Left lung (tissue), 14 donors: Measurements from ENCODE around the gene SDHAF2. TPM values are rescaled to one million over a fixed set of nuclear protein-coding genes. Genes with fewer than 3 reads are reported as not detected.
A peak's percentile ranks its signal among the peaks of the same experiment; 100 is the strongest.
"Not testable (repeated sequence)": the region's sequence is repeated elsewhere in the genome, so short reads cannot be mapped to it uniquely, and the experiment has no call there.

Experiments
- ATAC-seq: fragments of 200-7000 bp; cut with Tn5 transposase; one replicate; pipeline ENCODE4 v1.9.1; 2020; ENCODE audit warnings: moderate library complexity
- DNase-seq, 4 donors: peaks; one replicate each; pipeline ENCODE4 v3.0.0-alpha.2; 2013 to 2020
- H3K27ac ChIP-seq, 2 donors: fragments of 200-600 bp; sonication (generic) in 1 of 2; one replicate each; pipeline versions ENCODE4 v1.5.0 to v1.8.0; 2020 to 2021
- H3K27me3 ChIP-seq, 2 donors: fragments of 200-600 bp; sonication (generic) in 1 of 2; one replicate each; pipeline versions ENCODE4 v1.5.0 to v1.8.0; 2020 to 2021
- H3K36me3 ChIP-seq, 2 donors: fragments of 200-600 bp; sonication (generic) in 1 of 2; one replicate each; pipeline versions ENCODE4 v1.5.0 to v1.8.0; 2020 to 2021
- H3K4me1 ChIP-seq, 2 donors: fragments of 200-600 bp; one replicate each; pipeline ENCODE4 v1.8.0; 2021
- H3K4me3 ChIP-seq, 2 donors: fragments of 200-600 bp; sonication (generic) in 1 of 2; one replicate each; pipeline versions ENCODE4 v1.5.0 to v1.8.0; 2020 to 2021; ENCODE audit warnings: mild to moderate bottlenecking in 1 of 2
- H3K9me3 ChIP-seq, 2 donors: fragments of 200-600 bp; sonication (generic) in 1 of 2; one replicate each; pipeline versions ENCODE4 v1.5.0 to v1.8.0; 2020 to 2021
- CTCF ChIP-seq, 2 donors: fragments of 200-600 bp; sonication (generic) in 1 of 2; IDR thresholded peaks; one replicate each; pipeline versions ENCODE4 v1.5.0 to v1.8.0; 2021; ENCODE audit warnings: antibody characterized with exemption in 2 of 2
- intact Hi-C, 2 donors: fragments of 100-400 bp; cut with DNase I; formaldehyde crosslinking; loops; one replicate each; pipeline versions ENCODE4 v1.11.2 to v1.14.2; 2022
- long read RNA-seq, 12 donors: library from polyadenylated mRNA in 2 of 12; unstranded in 2 of 12; transcript quantifications; one replicate each; pipeline ENCODE4 v2.0.0 and lab custom pipeline, GENCODE V29; 2019 to 2026
- polyA plus RNA-seq, 6 donors: library from polyadenylated mRNA; unstranded; fragments of 120-200 nt; gene quantifications; one replicate each; pipeline ENCODE4 v1.2.1, GENCODE V29; 2013; ENCODE audit not compliant: insufficient read length in 6 of 6
- total RNA-seq, 2 donors: library from RNA; stranded (reverse); fragmentation: NEBNext Ultra II Directional; extraction: Animal tissue kit (Norgen Biotek cat#: 25700); gene quantifications; one replicate each; pipeline ENCODE4 v1.2.1, GENCODE V29; 2021
- donor health status: DM: no; HTN: yes; CAD: no.
- donor health status: DM: no; HTN: no; CAD: no.

The SDHAF2 gene
- total RNA-seq (10 to 100 TPM; 32.1 to 38.2 TPM), polyA plus RNA-seq (10 to 100 TPM; 37.6 to 48.9 (median 41.6) TPM)
- long read RNA-seq, donor 1, transcript SDHAF2-201 (4 exons, 2,033 nt): major isoform, 38 of 61 reads
- long read RNA-seq, donor 1, transcript SDHAF2-206 (2 exons, 835 nt): minor isoform, 7 of 61 reads
- long read RNA-seq, donor 1, partial matches to known transcripts: 11 of 61 reads
- long read RNA-seq, donor 1, other reads (novel, unspliced or antisense): 0 of 61 reads
- long read RNA-seq, donor 2, transcript SDHAF2-206 (2 exons, 835 nt): minor isoform, 13 of 38 reads
- long read RNA-seq, donor 2, transcript SDHAF2-201 (4 exons, 2,033 nt): major isoform, 22 of 38 reads
- long read RNA-seq, donor 2, partial matches to known transcripts: 0 of 38 reads
- long read RNA-seq, donor 2, other reads (novel, unspliced or antisense): 0 of 38 reads
- long read RNA-seq, donor 3, transcript SDHAF2-206 (2 exons, 835 nt): minor isoform, 8 of 33 reads
- long read RNA-seq, donor 3, transcript SDHAF2-201 (4 exons, 2,033 nt): major isoform, 23 of 33 reads
- long read RNA-seq, donor 3, partial matches to known transcripts: 0 of 33 reads
- long read RNA-seq, donor 3, other reads (novel, unspliced or antisense): 0 of 33 reads
- long read RNA-seq, donor 4, transcript SDHAF2-201 (4 exons, 2,033 nt): major isoform, 29 of 34 reads
- long read RNA-seq, donor 4, partial matches to known transcripts: 0 of 34 reads
- long read RNA-seq, donor 4, other reads (novel, unspliced or antisense): 1 of 34 reads
- long read RNA-seq, donor 5, transcript SDHAF2-201 (4 exons, 2,033 nt): major isoform, 21 of 40 reads
- long read RNA-seq, donor 5, transcript SDHAF2-206 (2 exons, 835 nt): minor isoform, 6 of 40 reads
- long read RNA-seq, donor 5, partial matches to known transcripts: 11 of 40 reads
- long read RNA-seq, donor 5, other reads (novel, unspliced or antisense): 0 of 40 reads
- long read RNA-seq, donor 6, transcript SDHAF2-201 (4 exons, 2,033 nt): major isoform, 31 of 43 reads
- long read RNA-seq, donor 6, transcript SDHAF2-206 (2 exons, 835 nt): minor isoform, 9 of 43 reads
- long read RNA-seq, donor 6, partial matches to known transcripts: 0 of 43 reads
- long read RNA-seq, donor 6, other reads (novel, unspliced or antisense): 0 of 43 reads
- long read RNA-seq, donor 7, transcript SDHAF2-201 (4 exons, 2,033 nt): major isoform, 10 of 18 reads
- long read RNA-seq, donor 7, partial matches to known transcripts: 6 of 18 reads
- long read RNA-seq, donor 7, other reads (novel, unspliced or antisense): 0 of 18 reads
- long read RNA-seq, donor 8, transcript SDHAF2-201 (4 exons, 2,033 nt): major isoform, 15 of 19 reads
- long read RNA-seq, donor 8, partial matches to known transcripts: 0 of 19 reads
- long read RNA-seq, donor 8, other reads (novel, unspliced or antisense): 0 of 19 reads
- long read RNA-seq, donor 9: 0 reads
- long read RNA-seq, donor 10, transcript SDHAF2-206 (2 exons, 835 nt): minor isoform, 13 of 94 reads
- long read RNA-seq, donor 10, transcript SDHAF2-201 (4 exons, 2,033 nt): major isoform, 72 of 94 reads
- long read RNA-seq, donor 10, partial matches to known transcripts: 6 of 94 reads
- long read RNA-seq, donor 10, other reads (novel, unspliced or antisense): 1 of 94 reads
- long read RNA-seq, donor 11, transcript SDHAF2-206 (2 exons, 835 nt): minor isoform, 8 of 42 reads
- long read RNA-seq, donor 11, transcript SDHAF2-201 (4 exons, 2,033 nt): major isoform, 30 of 42 reads
- long read RNA-seq, donor 11, partial matches to known transcripts: 0 of 42 reads
- long read RNA-seq, donor 11, other reads (novel, unspliced or antisense): 0 of 42 reads
- long read RNA-seq, donor 12, transcript SDHAF2-201 (4 exons, 2,033 nt): major isoform, 17 of 24 reads
- long read RNA-seq, donor 12, partial matches to known transcripts: 0 of 24 reads
- long read RNA-seq, donor 12, other reads (novel, unspliced or antisense): 0 of 24 reads

- H3K4me3 ChIP-seq: peak within 1 kb of the TSS; percentile 73 to 89
- H3K27me3 ChIP-seq: no peaks in the 10 kb centered on the region
- DNase-seq (peak; percentile 88 to 100 (median 98)), ATAC-seq (peak; percentile 98)
- peaks cover 21 to 77% of the 10 kb centered on the region in 2 donors for H3K4me1 ChIP-seq
- no peak for TF ChIP-seq CTCF (IDR thresholded peaks at IDR 0.05)
- peaks cover 0 to 51% of the 10 kb centered on the region in 2 donors for H3K36me3 ChIP-seq
- peak within 1 kb of the TSS; percentile 94 for H3K27ac ChIP-seq
- intact Hi-C loops: no loop called here
- no peaks in the 10 kb centered on the region for H3K9me3 ChIP-seq
Observed at GRCh38 chr11:61429691-61430582, at the start of gene SDHAF2, which contains the start of gene CPSF7. TSS of gene SDHAF2 (plus strand) at chr11:61430124. CDS start at chr11:61430147, 23 bp downstream. TSS of gene CPSF7 (minus strand) at chr11:61429975. CDS start at chr11:61429235, 740 bp downstream.

GRCh38 chr11:61380884-61381283 lies 49.0 kb upstream of the SDHAF2 start:
- Histone ChIP-seq H3K27me3 (no peaks in the 10 kb centered on the region), H3K4me1 (peaks cover 6 to 23% of the 10 kb centered on the region in 2 donors), H3K36me3 (peaks cover 0 to 3% of the 10 kb centered on the region in 2 donors), H3K9me3 (no peaks in the 10 kb centered on the region), H3K27ac (no peak overlapping the region), H3K4me3 (no peak overlapping the region)
- DNase-seq (no peak), ATAC-seq (no peak)
- intact Hi-C loops: no loop called here
- no peak for TF ChIP-seq CTCF (IDR thresholded peaks at IDR 0.05)

- not testable (repeated sequence) for H3K36me3 ChIP-seq, H3K27ac ChIP-seq, DNase-seq, H3K4me3 ChIP-seq, ATAC-seq, H3K27me3 ChIP-seq, H3K9me3 ChIP-seq
- intact Hi-C loops: loop anchor here in 1 of 2 donors (2.0 kb wide), 1 partner anchor 47 kb away; no protein-coding TSS in a partner anchor
- peaks cover 4 to 16% of the 10 kb centered on the region in 2 donors for H3K4me1 ChIP-seq
Observed at GRCh38 chr11:61383859-61384258, 46.1 kb upstream of the SDHAF2 start.
